Neural cell (in vitro differentiated cells): ENCODE results near the gene PHF11. TPM values are rescaled to one million over a fixed set of nuclear protein-coding genes. Genes with fewer than 3 reads are reported as not detected.

Experiments
- H2AFZ ChIP-seq: fragments of 200-600, 300-800 bp; sonication (generic), shearing (Covaris generic); 2 replicates; pipeline ENCODE4 v1.6.0; 2014; ENCODE audit warnings: low read depth, mild to moderate bottlenecking, antibody characterized with exemption, low read length, moderate library complexity
- H3F3A ChIP-seq: fragments of 200-600 bp; shearing (Covaris generic); 2 replicates; pipeline ENCODE4 v1.6.1; 2016; ENCODE audit warnings: mild to moderate bottlenecking, moderate library complexity, mixed read lengths, antibody characterized with exemption, low read length; ENCODE audit not compliant: insufficient read depth, poor library complexity, severe bottlenecking
- H3K27ac ChIP-seq: fragments of 200-600, 300-800 bp; sonication (generic), shearing (Covaris generic); 2 replicates; pipeline ENCODE4 v1.5.1; 2014; ENCODE audit warnings: mild to moderate bottlenecking, low read length, moderate library complexity
- H3K27me3 ChIP-seq: fragments of 300-800, 200-600 bp; sonication (generic), shearing (Covaris generic); 2 replicates; pipeline ENCODE4 v1.6.0; 2014; ENCODE audit warnings: mild to moderate bottlenecking, low read depth, low read length, moderate library complexity; ENCODE audit not compliant: insufficient read depth
- H3K36me3 ChIP-seq: fragments of 300-800, 200-600 bp; sonication (generic), shearing (Covaris generic); 2 replicates; pipeline ENCODE4 v1.5.1; 2014; ENCODE audit warnings: mild to moderate bottlenecking, antibody characterized with exemption, low read length, moderate library complexity; ENCODE audit not compliant: insufficient read depth
- H3K4me2 ChIP-seq: fragments of 300-800, 200-600 bp; sonication (generic), shearing (Covaris generic); 2 replicates; pipeline ENCODE4 v1.6.0; 2014; ENCODE audit warnings: mild to moderate bottlenecking, low read length
- H3K4me3 ChIP-seq: fragments of 300-800, 200-600 bp; sonication (generic), shearing (Covaris generic); 2 replicates; pipeline ENCODE4 v1.5.1; 2014; ENCODE audit warnings: mild to moderate bottlenecking, low read length, moderate library complexity
- H3K79me2 ChIP-seq: fragments of 200-600 bp; shearing (Covaris generic); replicated peaks from 2 replicates; pipeline ENCODE4 v1.6.0; 2014; ENCODE audit warnings: mild to moderate bottlenecking, low read length, moderate library complexity; ENCODE audit not compliant: insufficient read depth
- H3K9ac ChIP-seq: fragments of 300-800, 200-600 bp; sonication (generic), shearing (Covaris generic); 2 replicates; pipeline ENCODE4 v1.6.1; 2016; ENCODE audit warnings: mild to moderate bottlenecking, low read length, mixed read lengths
- H3K9me2 ChIP-seq: fragments of 200-600 bp; shearing (Covaris generic); 2 replicates; pipeline ENCODE4 v1.6.1; 2016; ENCODE audit warnings: mild to moderate bottlenecking, low read length, mixed read lengths; ENCODE audit not compliant: insufficient read depth
- H3K9me3 ChIP-seq: fragments of 200-600, 300-800 bp; sonication (generic), shearing (Covaris generic); 2 replicates; pipeline ENCODE4 v1.6.1; 2016; ENCODE audit warnings: mild to moderate bottlenecking, mixed run types, low read length, moderate library complexity, mixed read lengths
- H4K20me1 ChIP-seq: fragments of 200-600 bp; shearing (Covaris generic); 2 replicates; pipeline ENCODE4 v1.6.1; 2016; ENCODE audit warnings: mild to moderate bottlenecking, mixed run types; ENCODE audit not compliant: insufficient read depth
- EP300 ChIP-seq: fragments of 450-650 bp; conservative IDR thresholded peaks from 2 replicates; pipeline ENCODE4 v1.6.1; 2014; ENCODE audit warnings: antibody characterized with exemption, mild to moderate bottlenecking, moderate library complexity; ENCODE audit not compliant: poor library complexity, severe bottlenecking
- EZH2 ChIP-seq: fragments of 200-600, 300-800 bp; shearing (Covaris generic), sonication (generic); IDR thresholded peaks from 2 replicates; pipeline ENCODE4 v1.6.1; 2014; ENCODE audit warnings: antibody characterized with exemption, low read length, borderline replicate concordance, mild to moderate bottlenecking; ENCODE audit not compliant: insufficient read depth, poor library complexity, severe bottlenecking
- MXI1 ChIP-seq: fragments of 450-650 bp; conservative IDR thresholded peaks from 2 replicates; pipeline ENCODE4 v1.6.1; 2014; ENCODE audit warnings: antibody characterized with exemption, mild to moderate bottlenecking; ENCODE audit not compliant: poor library complexity, severe bottlenecking
- POLR2AphosphoS5 ChIP-seq: IDR thresholded peaks from 2 replicates; pipeline ENCODE4 v1.6.1; 2012
- RAD21 ChIP-seq: fragments of 450-650 bp; conservative IDR thresholded peaks from 2 replicates; pipeline ENCODE4 v1.6.1; 2014; ENCODE audit warnings: antibody characterized with exemption, mild to moderate bottlenecking, moderate library complexity
- REST ChIP-seq: IDR thresholded peaks from 2 replicates; pipeline ENCODE4 v1.6.1; 2012; ENCODE audit warnings: borderline replicate concordance
- SMC3 ChIP-seq: fragments of 450-650 bp; conservative IDR thresholded peaks from 2 replicates; pipeline ENCODE4 v1.6.1; 2014; ENCODE audit warnings: antibody characterized with exemption, mild to moderate bottlenecking, moderate library complexity; ENCODE audit not compliant: poor library complexity
- TAF1 ChIP-seq: IDR thresholded peaks from 2 replicates; pipeline ENCODE4 v1.6.1; 2012; ENCODE audit warnings: low read depth
- polyA minus RNA-seq: library from RNA; depleted of rRNA, polyadenylated mRNA; stranded (reverse); fragments of >200 nt; gene quantifications from 2 replicates; pipeline ENCODE4 v1.2.3, GENCODE V29; 2014
- polyA plus RNA-seq: library from polyadenylated mRNA; depleted of rRNA; stranded (reverse); fragments of >200 nt; gene quantifications from 2 replicates; pipeline ENCODE4 v1.2.3, GENCODE V29; 2014
- TF ChIP-seq, protein P1 (sequence below): fragments of 450-650 bp; IDR thresholded peaks from 2 replicates; pipeline ENCODE4 v1.5.1; 2014; ENCODE audit warnings: antibody characterized with exemption, mild to moderate bottlenecking, moderate library complexity; ENCODE audit not compliant: poor library complexity, severe bottlenecking

Gene PHF11
- polyA plus RNA-seq (0.60 TPM in 1 of 2 replicates, not detected in the other), polyA minus RNA-seq (0.97 TPM in 1 of 2 replicates, not detected in the other)

- Histone ChIP-seq H4K20me1 (no peaks in the 10 kb centered on the region), H3K36me3 (no peaks in the 10 kb centered on the region), H2AFZ (no peak within 1 kb of the TSS), H3K4me2 (no peak within 1 kb of the TSS), H3K4me3 (no peak within 1 kb of the TSS), H3K9me3 (no peaks in the 10 kb centered on the region), H3K27ac (no peak within 1 kb of the TSS), H3K9ac (no peak within 1 kb of the TSS), H3K79me2 (no peaks in the 10 kb centered on the region), H3K27me3 (no peaks in the 10 kb centered on the region), H3K9me2 (no peaks in the 10 kb centered on the region), H3F3A (no peaks in the 10 kb centered on the region)
- no peak for TF ChIP-seq POLR2AphosphoS5
- TF ChIP-seq RAD21, result no peak
- TF ChIP-seq REST, result no peak
- no peak for TF ChIP-seq MXI1
- TF ChIP-seq EZH2, result no peak
- TF ChIP-seq, protein P1, sequence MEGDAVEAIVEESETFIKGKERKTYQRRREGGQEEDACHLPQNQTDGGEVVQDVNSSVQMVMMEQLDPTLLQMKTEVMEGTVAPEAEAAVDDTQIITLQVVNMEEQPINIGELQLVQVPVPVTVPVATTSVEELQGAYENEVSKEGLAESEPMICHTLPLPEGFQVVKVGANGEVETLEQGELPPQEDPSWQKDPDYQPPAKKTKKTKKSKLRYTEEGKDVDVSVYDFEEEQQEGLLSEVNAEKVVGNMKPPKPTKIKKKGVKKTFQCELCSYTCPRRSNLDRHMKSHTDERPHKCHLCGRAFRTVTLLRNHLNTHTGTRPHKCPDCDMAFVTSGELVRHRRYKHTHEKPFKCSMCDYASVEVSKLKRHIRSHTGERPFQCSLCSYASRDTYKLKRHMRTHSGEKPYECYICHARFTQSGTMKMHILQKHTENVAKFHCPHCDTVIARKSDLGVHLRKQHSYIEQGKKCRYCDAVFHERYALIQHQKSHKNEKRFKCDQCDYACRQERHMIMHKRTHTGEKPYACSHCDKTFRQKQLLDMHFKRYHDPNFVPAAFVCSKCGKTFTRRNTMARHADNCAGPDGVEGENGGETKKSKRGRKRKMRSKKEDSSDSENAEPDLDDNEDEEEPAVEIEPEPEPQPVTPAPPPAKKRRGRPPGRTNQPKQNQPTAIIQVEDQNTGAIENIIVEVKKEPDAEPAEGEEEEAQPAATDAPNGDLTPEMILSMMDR, result no peak
- TF ChIP-seq SMC3, result no peak
- TF ChIP-seq EP300, result no peak
- no peak for TF ChIP-seq TAF1
These were observed at the start of gene PHF11 for GRCh38 chr13:49495783-49496762. PHF11 (plus strand) TSS chr13:49495953; CDS start chr13:49496002, 49 bp downstream.

DNA sequence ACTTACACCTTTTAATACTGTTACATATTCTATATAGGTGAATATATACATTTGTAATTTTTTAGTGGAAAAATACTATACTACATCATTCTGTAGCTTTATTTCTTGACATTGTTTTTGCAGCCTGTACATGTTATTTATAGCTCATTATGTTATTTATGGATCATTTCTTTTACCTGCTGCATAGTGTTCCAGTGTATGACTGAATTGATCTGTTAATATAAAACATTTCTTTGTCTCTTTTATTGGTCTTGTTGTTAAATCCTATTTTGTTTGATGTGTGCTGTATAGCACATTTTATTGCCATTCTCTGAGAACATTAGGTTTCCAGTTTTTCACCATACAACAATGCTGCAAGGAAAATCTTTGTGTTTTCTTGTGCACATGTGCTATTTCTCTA, 49.3 kb upstream of the PHF11 start:
- peaks cover 30% of the 10 kb centered on the region for H3K79me2 ChIP-seq
- no peak overlapping the region for H2AFZ ChIP-seq
- H4K20me1 ChIP-seq, result no peaks in the 10 kb centered on the region
- no peak overlapping the region for H3K27ac ChIP-seq
- no peaks in the 10 kb centered on the region for H3K36me3 ChIP-seq
- H3K9me3 ChIP-seq, result no peaks in the 10 kb centered on the region
- no peak for TF ChIP-seq REST
- no peak overlapping the region for H3K4me2 ChIP-seq
- no peak overlapping the region for H3K9ac ChIP-seq
- no peaks in the 10 kb centered on the region for H3F3A ChIP-seq
- no peaks in the 10 kb centered on the region for H3K27me3 ChIP-seq
- H3K4me3 ChIP-seq, result peak overlapping the region; percentile 18
- H3K9me2 ChIP-seq, result no peaks in the 10 kb centered on the region
